Adrenal gland (tissue), 12 donors: Measurements from ENCODE around the gene RC3H1. TPM values are rescaled to one million over a fixed set of nuclear protein-coding genes. Genes with fewer than 3 reads are reported as not detected.

Source experiments
- DNase-seq, 7 donors: peaks; one replicate each; pipeline ENCODE4 v3.0.0-alpha.2; 2019 to 2020
- H3K27ac ChIP-seq, 5 donors: fragments of 200-600 bp; sonication (generic) in 4 of 5; 1 replicate in 3 of 5; 2 replicates in 2 of 5; pipeline versions ENCODE4 v1.5.1 to v1.8.0; 2016 to 2020; ENCODE audit warnings: mild to moderate bottlenecking in 1 of 5
- H3K27me3 ChIP-seq: fragments of 200-600 bp; 2 replicates; pipeline ENCODE4 v1.8.0; 2021
- H3K36me3 ChIP-seq, 2 donors: fragments of 200-600 bp; replicated peaks in 1 of 2; 1 replicate in 1 of 2; 2 replicates in 1 of 2; pipeline versions ENCODE4 v1.5.1 to v1.8.0; 2018 to 2022
- H3K4me1 ChIP-seq, 2 donors: fragments of 200-600 bp; replicated peaks in 1 of 2; 1 replicate in 1 of 2; 2 replicates in 1 of 2; pipeline versions ENCODE4 v1.5.1 to v1.8.0; 2018 to 2021
- H3K4me3 ChIP-seq, 4 donors: fragments of 200-600 bp; sonication (generic) in 3 of 4; one replicate each; pipeline ENCODE4 v1.5.1; 2016 to 2018
- H3K9me3 ChIP-seq, 3 donors: fragments of 200-600 bp; sonication (generic) in 1 of 3; replicated peaks in 1 of 3; 1 replicate in 2 of 3; 2 replicates in 1 of 3; pipeline versions ENCODE4 v1.5.1 to v1.8.0; 2016 to 2021
- POLR2A ChIP-seq, 2 donors: fragments of 450-650 bp; IDR thresholded peaks; one replicate each; pipeline ENCODE4 v1.6.1; 2017; ENCODE audit warnings: antibody characterized with exemption in 2 of 2, mild to moderate bottlenecking in 2 of 2, moderate library complexity in 1 of 2
- WGBS, 4 donors: extraction: QIAGEN DNeasy Blood & Tissue Kit in 2 of 4; methylation state at CpG; one replicate each; pipeline versions ENCODE4 v1.1.5 to v1.1.7; 2013 to 2017; 5-methylcytosine and 5-hydroxymethylcytosine counted together
- intact Hi-C, 2 donors: fragments of 100-400 bp; cut with DNase I; formaldehyde crosslinking; loops; one replicate each; pipeline versions ENCODE4 v1.14.1 to v1.15.0; 2022 to 2023
- polyA plus RNA-seq, 3 donors: library from polyadenylated mRNA; stranded (reverse); fragments of 200-250 nt in 2 of 3; fragments of 350-450 nt in 1 of 3; fragmentation: Illumina TruSeq in 1 of 3; extraction: RNeasy Lipid Tissue Mini Kit (QIAGEN cat#74804) in 1 of 3; gene quantifications; one replicate each; pipeline ENCODE4 v1.2.3, GENCODE V29; 2013 to 2014
- total RNA-seq, 9 donors: library from RNA; depleted of rRNA in 4 of 9; stranded (reverse); fragments of >200 nt in 4 of 9; fragments of 120-200 nt in 1 of 9; fragmentation: NEBNext Ultra II Directional in 1 of 9; extraction: Animal tissue kit (Norgen Biotek cat#: 25700) in 1 of 9; gene quantifications; one replicate each; pipeline versions ENCODE4 v1.1.0 to v1.2.4, GENCODE V29; 2013 to 2023
- TF ChIP-seq, protein P1 (sequence below), 6 experiments: fragments of 450-650 bp in 4 of 6; fragments of 200-600 bp in 2 of 6; sonication (generic) in 1 of 6; IDR thresholded peaks; 1 replicate in 5 of 6; 2 replicates in 1 of 6; pipeline versions ENCODE4 v1.5.1 to v1.8.0; 2016 to 2021; ENCODE audit warnings: antibody characterized with exemption in 6 of 6, mild to moderate bottlenecking in 2 of 6, moderate library complexity in 1 of 6
- donor health status: healthy with polysubstance abuse.
- donor health status: Bipolar disorder and iron deficiency.
- donor health status: DM: yes; HTN: yes; CAD: no.
- donor health status: DM: no; HTN: no; CAD: no.
- donor health status: DM: no; HTN: no; CAD: no.
- donor health status: DM: yes; HTN: yes; CAD: no.

Gene RC3H1
- total and polyA plus RNA-seq, 12 donors: 3.6 to 36.2 (median 23.9) TPM

DNA sequence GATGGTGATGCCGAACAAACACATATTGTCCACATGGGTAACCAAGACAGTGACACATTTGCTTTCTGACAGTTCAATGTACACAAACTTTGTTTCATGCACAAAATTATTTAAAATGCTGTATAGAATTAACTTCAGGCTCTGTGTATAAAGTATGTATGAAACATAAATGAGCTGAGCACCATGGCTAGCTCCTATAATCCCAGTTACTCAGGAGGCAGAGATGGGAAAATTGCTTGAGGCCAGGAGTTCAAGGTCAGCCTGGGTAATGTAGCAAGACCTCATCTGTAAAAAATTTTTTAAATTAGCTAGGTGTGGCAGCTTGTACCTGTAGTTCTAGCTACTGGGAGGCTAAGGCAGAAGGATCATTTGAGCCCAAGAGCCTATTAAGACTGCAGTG, 19.2 kb upstream of the RC3H1 start:
- intact Hi-C loops: no loop called here
- no peaks in the 10 kb centered on the region for H3K27me3 ChIP-seq
- TF ChIP-seq POLR2A (IDR thresholded peaks at IDR 0.05): no peak
- TF ChIP-seq, protein P1, sequence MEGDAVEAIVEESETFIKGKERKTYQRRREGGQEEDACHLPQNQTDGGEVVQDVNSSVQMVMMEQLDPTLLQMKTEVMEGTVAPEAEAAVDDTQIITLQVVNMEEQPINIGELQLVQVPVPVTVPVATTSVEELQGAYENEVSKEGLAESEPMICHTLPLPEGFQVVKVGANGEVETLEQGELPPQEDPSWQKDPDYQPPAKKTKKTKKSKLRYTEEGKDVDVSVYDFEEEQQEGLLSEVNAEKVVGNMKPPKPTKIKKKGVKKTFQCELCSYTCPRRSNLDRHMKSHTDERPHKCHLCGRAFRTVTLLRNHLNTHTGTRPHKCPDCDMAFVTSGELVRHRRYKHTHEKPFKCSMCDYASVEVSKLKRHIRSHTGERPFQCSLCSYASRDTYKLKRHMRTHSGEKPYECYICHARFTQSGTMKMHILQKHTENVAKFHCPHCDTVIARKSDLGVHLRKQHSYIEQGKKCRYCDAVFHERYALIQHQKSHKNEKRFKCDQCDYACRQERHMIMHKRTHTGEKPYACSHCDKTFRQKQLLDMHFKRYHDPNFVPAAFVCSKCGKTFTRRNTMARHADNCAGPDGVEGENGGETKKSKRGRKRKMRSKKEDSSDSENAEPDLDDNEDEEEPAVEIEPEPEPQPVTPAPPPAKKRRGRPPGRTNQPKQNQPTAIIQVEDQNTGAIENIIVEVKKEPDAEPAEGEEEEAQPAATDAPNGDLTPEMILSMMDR (IDR thresholded peaks at IDR 0.05): no peak
- 84 to 97% (median 93%) methylated on average over 1 of the region's 1 CpG for WGBS, 4 donors
- no peak for DNase-seq
- H3K9me3 ChIP-seq: no peaks in the 10 kb centered on the region
- H3K4me1 ChIP-seq: no peaks in the 10 kb centered on the region
- H3K4me3 ChIP-seq: no peak overlapping the region
- H3K36me3 ChIP-seq: no peaks in the 10 kb centered on the region
- H3K27ac ChIP-seq: no peak overlapping the region

DNA sequence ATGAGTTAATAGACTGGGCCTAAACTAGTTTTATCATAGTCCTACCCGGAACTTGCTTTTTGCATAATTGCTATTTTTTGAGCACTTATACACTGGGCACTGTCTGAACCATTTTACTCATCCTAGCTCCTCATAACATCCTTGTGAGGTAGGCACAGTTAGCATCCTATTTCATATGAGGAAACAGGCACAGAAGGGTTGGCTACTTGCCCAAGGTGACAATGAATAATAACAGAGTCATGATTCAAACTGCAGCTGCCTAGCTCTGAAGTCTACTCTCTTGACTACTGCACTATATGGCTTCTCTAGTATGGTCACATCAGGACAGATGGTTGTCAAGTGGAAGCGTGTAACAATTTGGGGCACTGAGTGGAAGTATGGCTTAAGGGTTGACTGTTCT, 18.2 kb upstream of the RC3H1 start:
- 42 to 69% (median 57%) methylated on average over 2 of the region's 2 CpGs for WGBS, 4 donors
- Histone ChIP-seq H3K36me3 (no peaks in the 10 kb centered on the region), H3K4me1 (no peaks in the 10 kb centered on the region), H3K27ac (no peak overlapping the region), H3K4me3 (no peak overlapping the region), H3K9me3 (no peaks in the 10 kb centered on the region), H3K27me3 (no peaks in the 10 kb centered on the region)
- no peak for TF ChIP-seq POLR2A (IDR thresholded peaks at IDR 0.05)
- TF ChIP-seq, protein P1 (IDR thresholded peaks at IDR 0.05): no peak
- intact Hi-C loops: no loop called here
- DNase-seq: peak; percentile 62 to 78 (median 67)

DNA sequence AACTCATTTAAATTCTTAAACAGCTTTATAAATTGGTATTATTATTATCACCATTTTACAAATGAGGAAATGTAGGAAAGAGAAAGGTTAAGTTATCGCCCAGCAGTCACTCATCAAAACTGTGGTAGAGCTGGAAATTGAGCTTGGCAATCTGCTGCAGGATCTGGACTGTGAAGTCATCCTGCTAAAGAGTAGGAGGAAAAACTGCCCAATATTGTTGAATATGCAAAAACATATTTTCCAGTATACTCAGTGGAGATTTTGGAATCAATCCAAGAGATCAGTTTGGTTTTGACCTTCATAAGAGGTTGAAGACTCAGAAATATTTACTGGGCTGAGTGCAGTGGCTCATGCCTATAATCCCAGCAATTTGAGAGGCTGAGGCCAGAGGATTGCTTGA, 16.9 kb upstream of the RC3H1 start:
- Histone ChIP-seq H3K4me1 (no peaks in the 10 kb centered on the region), H3K4me3 (no peak overlapping the region), H3K9me3 (no peaks in the 10 kb centered on the region), H3K27me3 (no peaks in the 10 kb centered on the region), H3K27ac (no peak overlapping the region), H3K36me3 (no peaks in the 10 kb centered on the region)
- intact Hi-C loops: no loop called here
- TF ChIP-seq POLR2A (IDR thresholded peaks at IDR 0.05): no peak
- TF ChIP-seq, protein P1 (IDR thresholded peaks at IDR 0.05): no peak
- WGBS, 4 donors: 64 to 94% (median 85%) methylated on average over 1 of the region's 1 CpG
- no peak for DNase-seq

DNA sequence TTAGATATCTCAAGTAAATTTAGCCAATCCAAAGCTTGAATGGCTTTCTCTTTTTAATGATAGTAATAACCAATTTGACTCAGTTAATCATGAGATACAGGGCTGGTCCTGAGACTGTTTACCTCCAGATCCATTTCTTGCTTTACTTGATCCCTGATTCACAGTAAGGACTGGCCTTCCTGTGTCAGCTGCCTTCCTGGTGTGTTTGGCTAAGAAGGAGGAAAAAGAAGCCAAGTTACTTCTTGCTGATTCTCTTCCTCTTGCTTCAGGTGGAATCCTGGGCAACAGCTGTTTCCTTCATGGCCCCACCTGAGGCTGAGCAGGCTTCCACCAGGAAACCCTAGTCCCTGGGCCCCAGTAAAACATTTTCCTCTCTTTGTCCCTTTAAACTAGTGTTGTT, 14.6 kb upstream of the RC3H1 start:
- intact Hi-C loops: no loop called here

More for the DNA sequence above, 14.6 kb upstream of the RC3H1 start:
- H3K27ac ChIP-seq: no peak overlapping the region
- H3K27me3 ChIP-seq: no peaks in the 10 kb centered on the region
- H3K9me3 ChIP-seq: no peaks in the 10 kb centered on the region
- TF ChIP-seq, protein P1 (IDR thresholded peaks at IDR 0.05): no peak
- no peak for TF ChIP-seq POLR2A (IDR thresholded peaks at IDR 0.05)
- DNase-seq: no peak
- no peaks in the 10 kb centered on the region for H3K36me3 ChIP-seq
- H3K4me3 ChIP-seq: no peak overlapping the region
- no peaks in the 10 kb centered on the region for H3K4me1 ChIP-seq
